Measurements from ENCODE around the gene CAVIN3.
A peak's percentile ranks its signal among the peaks of the same experiment; 100 is the strongest.
"Not testable (repeated sequence)": the region's sequence is repeated elsewhere in the genome, so short reads cannot be mapped to it uniquely, and the experiment has no call there.

Gene CAVIN3

DNA sequence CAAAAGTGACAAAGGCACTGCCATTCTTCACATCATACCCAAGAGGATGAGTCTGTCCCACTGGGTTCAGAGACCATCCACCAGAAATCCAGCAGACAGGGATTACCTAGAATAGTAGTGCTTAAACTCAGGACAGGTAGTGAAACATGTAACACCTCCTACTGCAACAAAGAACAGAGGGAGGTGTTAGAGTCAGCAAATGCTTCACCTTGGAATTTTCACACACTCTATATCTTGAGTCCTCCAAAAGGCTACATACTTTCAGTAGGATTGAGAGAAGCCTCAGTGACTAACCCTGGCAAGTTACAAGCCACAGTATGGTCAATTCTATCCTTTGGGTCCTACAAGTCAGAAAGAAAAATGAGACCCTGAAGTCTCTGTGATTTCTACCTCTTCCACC lies 6.0 kb upstream of the CAVIN3 start:
- no peak for DNase-seq (ENCODE audit: low read depth)

DNA sequence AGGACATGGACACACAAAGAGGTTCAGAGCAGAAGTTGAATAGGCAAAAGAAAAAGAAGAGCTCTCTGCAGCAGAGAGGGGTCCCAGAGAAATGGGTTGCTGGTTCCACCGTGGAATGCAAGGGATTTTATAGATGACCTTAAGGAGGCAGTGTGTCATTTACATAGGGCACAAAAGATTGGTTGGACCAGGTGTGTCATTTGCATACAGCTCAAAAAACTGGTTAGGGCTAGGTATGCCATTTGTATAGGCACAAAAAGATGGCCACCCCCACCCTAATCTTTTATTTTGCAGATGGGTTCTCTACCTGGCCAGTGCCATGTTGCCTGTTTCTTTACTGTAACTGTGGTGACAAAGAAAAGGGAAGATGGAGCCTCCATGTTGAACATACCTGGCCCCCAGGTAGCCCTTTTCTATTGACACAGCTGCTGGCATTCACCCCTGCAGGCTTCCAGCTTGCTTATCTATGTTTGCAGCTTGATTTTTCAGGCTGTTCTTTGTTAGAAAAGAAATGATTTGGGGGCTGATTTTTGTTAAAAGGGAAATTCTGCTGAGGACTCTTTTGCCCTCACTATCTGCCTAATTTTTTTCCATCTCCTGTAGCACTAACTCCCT lies 3.1 kb upstream of the CAVIN3 start:
- no peak for DNase-seq (ENCODE audit: low read depth)

DNA sequence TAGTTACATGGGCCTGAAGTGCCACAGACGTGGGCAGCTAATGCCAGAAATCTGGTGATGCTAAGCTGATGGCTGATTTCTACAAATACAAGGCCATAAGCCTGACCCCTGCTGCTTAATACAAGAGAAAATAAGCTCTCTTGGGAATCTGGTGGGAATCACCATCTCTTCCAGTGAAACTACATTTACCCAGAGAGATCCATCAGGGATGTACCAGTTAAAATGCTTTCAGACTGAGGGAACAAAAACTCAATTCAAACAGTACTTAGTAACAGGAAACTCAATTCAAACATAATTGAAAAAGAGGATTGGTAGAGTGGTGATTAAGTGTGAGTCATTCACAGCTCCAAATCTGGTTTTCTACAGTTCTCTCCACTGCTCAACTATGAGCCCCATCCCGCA lies 1.7 kb upstream of the CAVIN3 start:
- DNase-seq (ENCODE audit: low read depth): no peak

- no peak for DNase-seq (ENCODE audit: low read depth)
These were observed 1.1 kb upstream of the CAVIN3 start for GRCh38 chr11:6321356-6321755.

DNA sequence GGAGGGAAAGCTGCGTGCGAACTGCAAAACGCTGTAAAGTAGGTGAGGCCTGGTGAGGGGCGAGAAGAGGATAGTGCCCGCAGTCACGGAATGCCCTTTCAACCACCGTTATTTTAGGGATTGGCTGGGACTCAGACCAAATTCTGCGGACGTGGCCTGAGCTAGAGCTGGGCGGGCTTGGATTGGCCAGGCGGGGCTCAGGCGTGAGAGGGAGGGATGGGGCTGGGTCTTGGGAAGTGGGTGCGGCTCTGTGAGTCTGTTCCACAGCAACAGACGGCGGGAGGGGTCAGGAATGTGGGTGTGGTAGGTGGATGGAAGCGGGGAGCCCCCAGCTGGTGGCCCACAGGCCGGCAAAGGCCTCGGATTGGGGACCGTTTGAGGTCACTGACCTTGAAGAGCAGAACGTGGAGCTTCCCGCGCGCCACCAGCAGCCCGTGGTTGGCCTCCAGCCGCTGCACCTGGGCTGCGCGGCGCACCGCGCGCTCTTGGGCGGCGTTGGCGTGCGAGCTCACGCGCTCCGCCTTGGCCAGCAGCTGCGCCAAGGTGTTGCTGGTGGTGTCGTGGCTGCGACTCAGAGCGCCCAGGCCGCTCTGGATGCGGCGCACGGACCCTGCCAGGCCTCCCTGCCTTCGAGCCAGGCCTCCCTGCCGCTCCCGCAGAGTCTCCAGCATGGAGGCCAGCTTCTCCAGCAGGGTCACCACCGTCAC lies 444 bp downstream of the CAVIN3 start:
- DNase-seq (ENCODE audit: low read depth): peak; percentile 95

DNA sequence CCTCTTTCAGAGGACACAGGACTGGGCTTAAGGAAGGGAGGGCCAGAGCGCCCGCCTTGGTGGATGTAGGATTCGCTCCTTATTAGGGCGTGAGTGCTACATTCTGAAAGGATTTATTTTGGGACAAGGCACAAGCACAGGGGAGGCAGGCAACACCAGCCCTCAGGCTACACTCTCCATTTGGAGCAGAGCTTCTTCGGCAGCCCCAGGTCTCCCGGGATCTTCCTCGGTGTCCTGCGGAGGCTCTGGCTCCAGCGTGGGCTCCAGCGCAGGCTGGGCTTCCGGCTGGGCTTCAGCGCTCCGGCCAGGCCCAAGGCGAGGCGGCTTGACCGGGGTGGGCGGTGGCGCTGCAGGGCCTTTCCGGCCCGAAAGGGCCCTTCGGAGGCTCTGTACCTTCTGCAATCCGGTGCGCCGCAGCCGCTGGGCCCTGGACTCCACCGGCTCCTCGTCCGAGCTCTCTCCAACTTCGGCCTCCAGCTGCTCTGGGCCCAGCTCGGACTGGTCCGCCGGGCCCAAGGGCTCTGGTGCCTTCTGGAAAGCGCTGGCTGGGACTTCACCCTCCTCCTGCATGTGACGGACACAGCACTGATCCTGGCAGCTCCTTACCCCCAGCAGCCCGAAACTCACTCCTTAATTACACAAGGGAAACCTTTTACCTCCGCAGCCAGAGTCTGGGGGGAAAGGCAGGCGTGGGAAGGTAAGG lies 1.1 kb downstream of the CAVIN3 start:
- no peak for DNase-seq (ENCODE audit: low read depth)

DNA sequence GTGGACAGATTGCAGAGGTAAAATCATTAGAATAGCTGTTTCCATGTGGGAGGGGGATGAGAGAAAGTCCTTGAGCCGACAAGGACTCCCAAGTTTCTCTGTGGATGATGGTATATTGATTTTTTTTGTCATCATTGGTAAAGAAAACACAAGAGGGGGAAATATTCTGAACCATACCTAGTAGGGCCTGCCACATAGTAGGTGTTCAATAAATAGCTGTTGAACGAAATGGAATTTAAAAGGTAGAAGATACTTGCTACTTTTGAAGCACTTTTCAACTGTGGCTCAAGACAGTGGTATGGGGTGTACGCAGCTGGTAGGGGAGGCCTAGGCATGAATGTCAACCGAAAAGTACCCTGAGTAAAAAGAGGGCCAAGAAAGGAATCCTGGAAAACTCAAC lies 2.1 kb downstream of the CAVIN3 start:
- DNase-seq (ENCODE audit: low read depth): no peak

- DNase-seq (ENCODE audit: low read depth): no peak
These were observed 4.4 kb downstream of the CAVIN3 start for GRCh38 chr11:6315811-6316425.

GRCh38 chr11:6312106-6312505 lies 8.2 kb downstream of the CAVIN3 start:
- DNase-seq (ENCODE audit: low read depth): no peak

DNA sequence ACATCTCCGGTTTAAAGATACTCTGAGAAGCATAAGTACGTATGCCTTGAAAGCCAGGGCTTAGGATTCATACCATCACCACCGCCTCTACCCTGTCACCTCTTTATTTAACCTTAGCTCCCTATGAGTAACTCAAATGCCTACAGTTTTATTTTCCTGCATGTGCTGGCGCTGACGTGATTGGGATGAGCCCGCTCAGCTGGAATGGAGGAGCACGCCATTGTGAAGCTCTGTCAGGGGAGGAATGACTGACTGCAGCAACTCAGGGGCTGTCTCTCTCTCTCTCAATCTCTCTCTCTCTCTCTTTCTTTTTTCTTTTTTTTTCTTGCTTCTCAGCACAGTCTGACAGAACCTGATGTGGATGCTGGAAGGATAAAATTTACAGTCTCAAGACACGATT lies 12.4 kb downstream of the CAVIN3 start:
- DNase-seq (ENCODE audit: low read depth): no peak

GRCh38 chr11:6305297-6305696 lies 15.0 kb downstream of the CAVIN3 start:
- no peak for DNase-seq (ENCODE audit: low read depth)

DNA sequence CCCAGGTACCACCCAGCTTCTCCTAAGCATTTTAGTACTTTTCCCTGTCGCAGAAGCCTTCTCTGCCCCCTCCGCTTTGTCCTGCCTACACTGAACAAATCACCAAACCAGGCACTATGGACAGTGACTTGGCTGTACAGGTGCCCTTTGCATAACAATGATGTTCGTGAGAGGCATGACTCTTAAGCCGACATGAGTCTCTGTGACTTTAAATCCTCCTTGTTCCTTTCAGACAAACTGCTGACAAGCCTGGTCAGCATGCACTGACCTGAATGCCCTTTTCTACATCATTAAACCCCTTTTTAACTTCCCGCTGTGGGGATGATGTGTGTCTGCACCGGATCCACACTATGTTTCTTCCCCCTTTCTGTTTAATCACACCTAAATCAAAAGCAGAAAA lies 16.6 kb downstream of the CAVIN3 start:
- DNase-seq (ENCODE audit: low read depth): no peak

DNA sequence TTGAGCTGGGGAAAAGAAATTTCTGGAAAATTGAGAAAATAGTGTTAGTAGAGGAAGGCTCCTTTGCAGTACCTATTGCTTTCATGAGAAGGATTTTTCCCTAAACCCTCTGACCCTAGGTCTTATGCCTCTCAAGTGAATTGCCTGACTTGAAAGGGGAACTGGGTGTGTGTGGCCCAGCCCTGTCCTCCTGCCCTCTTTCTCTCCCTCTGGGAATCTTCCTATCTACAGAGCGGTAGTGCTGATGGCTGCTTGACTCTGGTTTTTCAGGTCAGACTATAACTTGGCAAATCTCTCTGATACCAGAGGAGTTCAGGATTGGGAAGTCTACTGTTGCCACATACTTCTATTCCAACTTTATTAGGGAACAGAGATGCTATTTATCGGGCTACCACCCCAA lies 19.2 kb downstream of the CAVIN3 start:
- DNase-seq (ENCODE audit: low read depth): no peak

DNA sequence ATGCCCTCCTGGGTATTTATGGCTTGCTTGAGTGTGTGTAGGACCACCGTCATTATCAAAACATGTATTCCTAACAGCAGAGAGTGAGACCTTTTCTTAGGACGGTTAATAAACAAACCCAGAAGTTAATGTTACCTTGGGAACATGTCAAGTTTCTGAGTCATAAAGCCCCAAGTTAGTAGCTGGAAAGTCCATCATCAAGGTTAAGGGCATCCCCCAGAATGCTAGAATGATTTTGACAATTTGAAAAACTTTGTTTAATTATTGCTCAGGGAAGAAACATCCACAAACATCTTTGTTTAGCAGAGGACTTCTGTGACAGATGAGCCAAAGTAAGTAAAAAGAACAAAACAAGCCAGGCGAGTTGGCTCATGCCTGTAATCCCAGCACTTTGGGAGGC lies 20.0 kb downstream of the CAVIN3 start:
- no peak for DNase-seq (ENCODE audit: low read depth)

- no peak for DNase-seq (ENCODE audit: low read depth)
These were observed 21.7 kb downstream of the CAVIN3 start for GRCh38 chr11:6298605-6299004.

DNA sequence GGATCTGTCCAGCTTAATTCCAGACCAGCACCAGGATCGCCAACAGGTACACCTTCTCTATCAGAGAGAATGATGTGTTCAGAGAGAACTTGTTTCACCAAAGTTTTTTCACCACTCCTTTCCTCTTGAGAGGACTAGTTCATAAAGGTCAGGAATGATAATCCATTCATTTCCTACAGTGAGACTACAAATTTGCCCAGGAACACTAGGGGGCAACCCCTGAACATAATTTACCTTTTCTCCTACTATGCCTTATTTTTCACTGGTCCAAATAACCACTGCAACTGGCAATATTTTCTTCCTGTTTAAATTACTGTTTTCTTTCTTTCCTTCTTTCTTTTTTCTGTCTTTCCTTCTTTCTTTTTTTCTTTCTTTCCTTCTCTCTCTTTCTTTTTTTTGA lies 22.5 kb downstream of the CAVIN3 start:
- no peak for DNase-seq (ENCODE audit: low read depth)

DNA sequence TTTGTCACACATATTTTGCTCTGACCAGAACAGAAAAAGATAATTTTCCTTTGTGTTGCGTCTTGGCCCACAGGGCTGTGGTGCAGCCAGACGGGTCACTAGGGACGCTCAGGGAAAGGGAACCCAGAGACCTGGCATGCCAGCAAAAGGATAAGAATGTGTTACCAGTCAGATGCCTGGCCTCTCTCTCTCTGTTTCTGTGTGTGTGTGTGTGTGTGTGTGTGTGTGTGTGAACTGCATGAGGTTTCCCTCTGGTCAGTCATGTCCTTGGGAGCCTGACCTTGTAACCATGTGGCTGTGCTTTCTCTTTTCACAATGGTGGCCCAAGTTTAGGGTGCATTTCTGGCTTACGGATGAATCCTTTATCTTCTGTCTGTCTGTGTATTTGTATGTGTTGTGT lies 35.3 kb downstream of the CAVIN3 start:
- DNase-seq (ENCODE audit: low read depth): no peak

- DNase-seq (ENCODE audit: low read depth): no peak
These were observed 36.1 kb downstream of the CAVIN3 start for GRCh38 chr11:6284250-6284649.

- no peak for DNase-seq (ENCODE audit: low read depth)
These were observed 36.8 kb downstream of the CAVIN3 start for GRCh38 chr11:6283453-6284023.

DNA sequence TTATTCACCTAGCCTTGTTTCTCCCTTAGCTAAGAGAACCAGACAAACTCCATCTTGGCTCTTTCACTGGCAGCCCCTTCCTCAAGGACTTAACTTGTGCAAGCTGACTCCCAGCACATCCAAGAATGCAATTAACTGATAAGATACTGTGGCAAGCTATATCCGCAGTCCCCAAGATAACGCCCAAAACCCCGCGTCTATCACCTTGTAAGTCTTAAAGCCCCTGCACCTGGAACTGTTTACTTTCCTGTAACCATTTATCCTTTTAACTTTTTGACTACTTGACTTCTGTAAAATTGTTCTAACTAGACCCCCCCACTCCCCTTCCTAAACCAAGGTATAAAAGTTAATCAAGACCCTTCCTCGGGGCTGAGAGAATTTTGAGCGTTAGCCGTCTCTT lies 39.5 kb downstream of the CAVIN3 start:
- DNase-seq (ENCODE audit: low read depth): not testable (repeated sequence)

- no peak for DNase-seq (ENCODE audit: low read depth)
These were observed 47.1 kb downstream of the CAVIN3 start for GRCh38 chr11:6273188-6273587.

- no peak for DNase-seq (ENCODE audit: low read depth)
These were observed 48.7 kb downstream of the CAVIN3 start for GRCh38 chr11:6271598-6271997.

Data from HS-27A (cell line).